Hypothalamus (tissue), 51 donors: ENCODE data around the gene TRPM3.

Source experiments
- DNase-seq, 51 donors: peaks; one replicate each; lab custom pipeline; 2025; lab: John Stamatoyannopoulos, UW

TRPM3 gene

DNA sequence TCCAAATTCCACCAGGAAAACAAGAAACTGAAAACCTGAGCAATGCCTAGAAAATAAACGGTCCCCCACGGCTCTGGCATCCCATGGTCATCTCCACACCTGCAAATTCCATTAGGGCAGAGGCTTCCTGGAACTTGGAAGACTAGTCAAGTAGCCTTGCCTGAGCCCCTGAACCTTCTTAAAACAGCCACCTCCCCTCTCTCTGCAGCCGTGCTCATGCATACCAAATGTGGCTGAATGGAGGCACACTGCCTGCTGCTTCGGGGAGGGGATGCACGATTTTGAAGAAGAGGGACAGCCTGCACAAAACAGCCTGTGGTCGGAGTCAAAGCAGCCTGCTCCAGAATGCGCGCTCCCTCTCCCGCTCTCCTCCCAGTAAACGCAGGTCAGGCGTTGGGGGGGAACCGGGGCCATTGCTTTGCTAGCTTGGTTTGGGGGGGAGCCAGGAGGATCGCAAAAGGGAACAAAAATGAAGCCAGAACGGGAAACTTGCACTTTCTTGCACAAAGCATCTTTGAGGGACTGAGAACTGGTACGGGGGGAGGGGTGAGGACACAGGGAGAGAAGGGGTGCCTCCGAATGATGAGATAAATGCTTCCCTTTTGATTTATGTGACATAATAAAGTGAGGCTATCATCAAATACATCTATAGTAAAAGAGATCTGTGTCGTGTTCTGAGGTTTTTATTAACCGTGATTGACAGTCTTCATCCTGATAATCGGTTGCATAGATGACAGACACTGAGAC is at the start of gene TRPM3:
Gene TRPM3 (minus strand): TSS at position 347 of the 747 bp plus-strand sequence. CDS start 267 bp downstream, at position 80.
- peak in 33 of 51 donors; percentile 3 to 64 (median 27) for DNase-seq

DNA sequence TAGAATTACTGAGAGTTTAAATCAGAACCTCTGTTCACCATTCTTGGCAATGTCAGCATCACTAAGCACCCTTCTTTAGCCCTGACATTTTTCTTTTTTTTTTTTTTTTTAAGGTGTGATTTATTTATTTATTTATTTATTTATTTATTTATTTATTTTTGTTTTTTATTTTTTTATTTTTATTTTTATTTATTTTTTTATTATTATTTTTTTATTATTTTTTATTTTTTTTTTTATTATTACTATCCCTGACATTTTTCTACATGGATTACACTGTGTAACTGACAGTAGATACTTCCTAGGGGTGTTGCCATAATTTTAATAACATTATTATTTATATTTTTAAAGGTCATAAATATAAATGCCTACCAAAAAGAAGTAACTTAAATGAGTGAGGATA is 47.0 kb upstream of the TRPM3 start:
- no peak for DNase-seq

DNA sequence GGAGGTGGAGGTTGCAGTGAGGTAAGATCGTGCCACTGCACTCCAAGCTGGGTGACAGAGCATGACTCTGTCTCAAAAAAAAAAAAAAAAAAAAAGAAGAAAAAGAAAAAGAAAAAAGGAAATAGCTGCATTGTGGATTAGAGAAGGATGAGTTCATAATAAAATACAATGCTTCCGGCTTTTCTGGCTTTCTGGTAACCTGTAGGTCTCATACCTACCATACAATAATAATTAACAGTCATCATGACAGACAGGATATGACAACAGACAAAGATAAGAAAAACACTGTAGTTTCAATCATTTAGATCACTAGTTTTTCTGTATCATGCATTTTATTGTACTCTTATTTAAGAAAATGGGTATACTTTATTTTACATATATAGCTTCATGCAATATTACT is 40.7 kb upstream of the TRPM3 start:
- no peak for DNase-seq

DNA sequence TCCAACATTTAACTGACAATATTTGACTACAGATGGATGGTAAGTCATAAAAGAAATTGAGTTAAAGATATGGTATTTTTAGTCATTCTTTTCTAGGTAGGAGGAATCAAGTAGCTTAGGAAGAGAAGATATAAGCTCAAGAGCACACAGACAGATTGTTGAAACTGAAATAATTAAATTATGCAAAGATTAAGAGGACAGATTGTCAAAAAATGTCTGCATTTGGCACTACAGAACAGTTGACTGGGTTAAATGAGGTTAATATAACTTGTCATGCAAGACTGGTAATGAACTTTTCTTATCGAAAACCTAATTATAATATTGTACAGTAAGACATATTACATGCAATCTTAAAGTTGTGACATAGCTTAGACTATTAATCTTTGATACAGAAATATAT is 36.3 kb upstream of the TRPM3 start:
- no peak for DNase-seq

DNA sequence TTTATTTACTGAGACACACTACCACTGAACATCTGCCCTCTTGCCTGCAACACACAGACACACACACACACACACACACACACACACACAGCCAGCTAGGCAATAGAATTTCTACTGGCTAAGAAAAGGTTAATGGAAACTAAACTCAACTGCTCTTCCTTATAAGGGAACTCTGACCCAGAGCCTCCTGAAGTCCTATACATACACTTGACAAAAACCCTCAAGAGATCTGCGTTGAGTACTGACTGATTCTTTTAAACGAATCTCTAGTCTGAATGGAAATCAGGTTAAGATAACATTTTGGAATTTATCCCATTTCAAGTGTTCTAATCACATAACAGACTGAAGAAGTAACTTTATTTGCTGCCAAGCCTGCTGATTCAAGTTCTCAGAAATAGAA is 25.9 kb upstream of the TRPM3 start:
- no peak for DNase-seq

DNA sequence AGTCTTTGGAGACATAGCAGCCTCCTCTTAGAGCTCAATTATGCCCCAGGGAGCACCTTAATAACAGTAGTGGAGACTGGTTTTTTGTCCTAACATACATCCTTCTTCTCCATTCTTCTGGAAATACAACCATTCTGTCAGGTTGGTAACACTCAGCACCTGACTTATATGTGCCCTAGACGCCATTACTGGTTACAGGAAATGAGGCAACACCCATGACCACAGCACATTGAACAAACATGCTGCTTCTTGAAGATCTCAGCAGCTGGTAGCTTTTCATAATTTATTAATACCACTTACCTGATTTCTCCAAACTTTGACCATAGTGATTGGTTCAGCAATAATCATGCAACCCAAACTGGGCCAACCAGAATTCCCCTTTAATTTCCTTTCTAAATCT is 25.1 kb upstream of the TRPM3 start:
- DNase-seq: no peak

DNA sequence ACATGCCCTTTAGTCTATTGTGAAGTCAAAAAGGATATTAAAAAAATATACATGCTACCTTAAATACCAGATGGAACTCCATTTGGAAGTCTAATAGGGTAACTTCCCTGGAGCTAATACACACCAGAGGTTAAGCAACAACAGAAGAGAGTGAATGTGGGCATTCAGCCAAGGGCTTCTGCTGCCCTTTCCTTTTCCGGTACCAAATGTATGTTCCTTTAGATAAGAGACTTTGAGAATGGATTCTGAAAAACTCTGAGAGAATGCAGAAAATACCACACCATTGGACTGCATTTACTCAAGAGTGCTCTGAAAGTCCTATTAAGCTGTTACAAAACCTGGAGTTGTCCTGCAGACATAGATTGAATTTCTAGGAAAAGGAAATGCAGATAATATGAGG is 23.8 kb upstream of the TRPM3 start:
- DNase-seq: no peak

DNA sequence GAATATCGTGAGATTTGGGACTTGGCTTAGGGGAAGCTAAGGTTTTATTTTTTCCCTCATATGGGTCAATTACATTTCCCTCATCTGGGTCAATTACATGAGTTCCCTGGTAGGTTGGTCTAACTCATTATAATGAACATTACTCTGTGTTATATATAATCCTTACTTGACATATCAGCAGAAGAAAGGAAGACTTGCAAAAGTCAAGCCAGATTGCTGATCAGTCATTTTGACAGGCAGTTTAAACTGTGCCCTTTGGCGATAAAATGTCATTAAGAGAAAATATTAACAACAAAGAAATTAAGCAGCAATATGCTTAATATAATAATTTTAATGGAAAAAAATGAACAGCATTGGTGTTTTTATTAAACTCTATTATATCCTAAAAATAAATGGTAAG is 23.1 kb upstream of the TRPM3 start:
- DNase-seq: no peak

DNA sequence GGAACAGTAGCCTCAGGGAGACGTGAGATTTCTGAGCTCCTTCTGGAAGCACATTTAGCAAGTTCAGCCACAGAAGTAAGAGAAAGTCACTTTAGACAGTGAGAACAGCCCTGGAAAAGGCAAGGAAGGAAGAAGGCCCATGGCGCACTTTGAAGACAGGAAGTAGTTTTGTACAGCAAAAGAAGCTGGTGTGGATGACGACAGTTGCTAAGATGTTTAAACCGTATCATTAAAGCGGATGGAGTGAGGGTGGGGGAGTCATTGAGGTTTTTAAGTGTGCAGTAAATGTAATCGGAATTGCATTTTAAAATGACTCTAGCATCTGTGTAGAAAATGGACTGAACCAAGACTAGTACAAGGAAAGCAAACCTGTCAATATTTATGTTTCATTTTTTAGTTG is 15.3 kb upstream of the TRPM3 start:
- no peak for DNase-seq

DNA sequence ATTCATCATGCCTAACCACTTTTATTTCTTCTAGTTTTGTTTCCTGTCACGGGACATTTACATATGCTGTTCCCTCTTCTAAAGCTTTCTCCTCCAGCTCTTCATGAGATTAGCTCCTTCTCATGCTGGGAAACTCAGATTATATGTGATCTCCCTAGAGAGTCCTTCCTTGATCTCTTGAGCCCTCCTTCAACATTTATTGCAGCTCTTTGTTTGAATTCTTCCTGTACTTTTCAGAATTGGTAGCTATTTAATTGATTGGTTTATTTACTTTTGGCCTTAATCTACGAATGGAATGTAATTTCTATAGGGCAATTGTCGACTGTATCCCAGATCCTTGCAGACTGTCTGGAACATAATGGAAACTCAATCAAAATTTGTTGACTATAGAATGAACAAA is 9.7 kb upstream of the TRPM3 start:
- DNase-seq: no peak

DNA sequence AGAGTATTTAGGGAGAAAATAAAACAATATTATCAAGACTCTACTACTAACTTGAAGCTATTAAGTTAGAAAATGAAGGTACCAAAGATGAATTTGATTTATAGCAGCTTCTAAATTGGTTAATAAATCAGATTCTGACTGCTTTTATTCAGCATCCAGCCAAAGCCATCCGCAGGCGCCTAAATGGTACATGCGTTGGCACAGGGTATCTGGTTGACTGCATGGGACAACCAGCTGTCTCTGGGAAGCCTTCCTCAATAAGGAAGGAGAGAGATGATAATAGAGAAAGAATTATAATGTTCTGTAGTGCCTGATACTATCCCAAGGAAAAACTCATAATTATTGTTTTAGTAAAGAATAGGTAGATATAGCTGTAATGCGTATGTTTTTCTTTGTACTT is 9.1 kb upstream of the TRPM3 start:
- DNase-seq: no peak

DNA sequence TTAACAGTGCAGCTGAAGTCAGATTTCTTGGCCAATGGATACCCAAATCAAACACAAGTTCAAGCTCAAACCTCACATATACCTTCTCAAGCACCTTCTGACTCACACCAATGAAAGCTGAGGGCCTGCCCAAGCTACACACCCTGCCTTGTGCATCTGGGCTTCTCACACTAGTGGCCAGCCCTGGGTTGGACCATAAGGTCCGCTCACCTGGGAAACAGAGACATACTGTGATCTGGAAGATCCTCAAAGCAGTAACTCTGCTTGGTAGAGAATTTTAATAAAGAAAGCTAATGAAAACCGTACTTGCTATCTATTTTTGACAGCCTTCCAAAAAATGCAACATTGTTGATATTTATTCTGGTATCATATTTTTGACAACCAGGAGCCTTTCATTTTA is 7.4 kb upstream of the TRPM3 start:
- DNase-seq: no peak

DNA sequence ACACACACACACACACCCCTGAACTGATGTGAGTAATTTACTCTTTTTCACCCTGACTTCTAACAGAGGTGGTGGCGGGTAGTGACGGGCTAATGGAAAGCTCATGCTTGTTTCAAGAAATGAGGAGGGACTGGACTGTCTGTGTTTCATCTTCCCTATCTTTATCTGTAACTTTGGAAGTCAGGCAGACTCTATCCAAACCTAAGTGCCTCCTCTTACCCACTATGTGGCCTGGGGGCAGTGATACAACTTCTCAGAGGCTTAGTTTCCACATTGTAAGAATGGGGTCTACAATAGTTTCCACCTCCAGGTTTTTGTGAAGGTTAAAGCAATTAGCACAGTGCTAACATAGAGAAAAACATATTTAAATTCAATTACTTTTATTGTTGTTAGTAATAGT is 5.9 kb upstream of the TRPM3 start:
- no peak for DNase-seq

DNA sequence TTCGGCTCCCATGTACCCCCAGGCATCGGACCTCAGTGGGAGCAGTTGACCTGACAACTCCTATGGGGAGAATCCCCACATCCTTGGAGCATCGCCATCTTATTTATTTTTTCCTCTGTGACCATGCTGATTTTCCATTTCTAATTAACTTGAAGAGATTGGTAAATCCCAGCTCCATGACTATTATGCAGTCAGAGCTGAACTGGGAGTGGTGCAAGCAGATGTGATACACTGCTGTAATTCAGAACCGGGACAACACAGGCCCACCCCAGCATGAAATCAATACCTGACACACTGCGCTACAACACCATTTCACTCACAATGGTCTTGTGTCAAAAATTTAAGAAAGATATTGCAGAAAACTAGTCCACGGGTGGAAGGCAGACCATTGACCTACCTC is 1.0 kb upstream of the TRPM3 start:
- DNase-seq: no peak

DNA sequence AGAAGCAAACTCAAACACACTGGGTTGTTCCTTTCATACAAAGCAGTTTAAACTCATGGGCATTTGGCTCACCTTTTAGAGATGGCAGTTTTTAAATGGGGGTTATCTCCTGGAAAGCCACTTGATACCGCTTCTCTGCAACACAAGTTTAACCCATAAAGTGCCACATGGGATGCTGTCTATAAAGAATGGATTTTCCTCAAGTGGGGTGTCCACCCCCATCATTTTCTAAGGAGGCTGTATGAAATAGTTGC is 528 bp upstream of the TRPM3 start:
- no peak for DNase-seq

DNA sequence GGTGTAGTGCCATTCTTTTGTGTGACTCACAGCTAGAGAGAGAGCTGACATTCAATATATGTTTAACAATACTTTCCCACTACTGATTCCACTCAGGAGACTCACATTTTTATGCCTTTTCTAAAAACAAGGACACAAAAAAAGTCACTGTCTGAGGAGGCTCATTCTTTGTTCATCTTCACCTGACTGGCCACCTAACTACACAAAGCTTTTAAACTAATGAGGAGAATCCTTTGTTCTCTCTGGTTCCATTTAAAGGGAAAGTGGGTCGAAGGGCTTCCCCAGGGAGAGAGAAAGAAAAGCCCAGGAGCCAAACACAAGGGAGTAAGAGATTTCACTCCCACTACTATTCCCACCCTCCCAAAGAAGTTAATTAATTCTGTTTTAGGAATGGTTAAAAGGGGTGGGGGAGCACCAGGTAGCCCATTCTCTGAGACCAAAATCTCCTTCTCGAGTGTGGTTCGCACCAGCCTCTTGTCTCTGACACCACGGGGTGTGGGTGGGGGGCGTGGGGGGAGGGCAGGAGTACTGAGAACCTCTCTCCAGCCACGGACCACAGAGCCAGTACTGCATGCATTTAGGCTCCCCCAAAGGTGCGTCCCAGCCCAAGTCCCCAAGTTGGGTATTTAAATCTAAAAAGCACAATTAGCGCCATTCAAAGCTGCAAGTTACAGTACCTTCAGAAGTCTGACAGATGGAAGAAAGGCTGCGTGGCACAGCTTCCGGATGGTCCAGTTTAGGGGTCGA is 747 bp downstream of the TRPM3 start:
- peak in 3 of 51 donors; percentile 1 to 48 (median 30) for DNase-seq

DNA sequence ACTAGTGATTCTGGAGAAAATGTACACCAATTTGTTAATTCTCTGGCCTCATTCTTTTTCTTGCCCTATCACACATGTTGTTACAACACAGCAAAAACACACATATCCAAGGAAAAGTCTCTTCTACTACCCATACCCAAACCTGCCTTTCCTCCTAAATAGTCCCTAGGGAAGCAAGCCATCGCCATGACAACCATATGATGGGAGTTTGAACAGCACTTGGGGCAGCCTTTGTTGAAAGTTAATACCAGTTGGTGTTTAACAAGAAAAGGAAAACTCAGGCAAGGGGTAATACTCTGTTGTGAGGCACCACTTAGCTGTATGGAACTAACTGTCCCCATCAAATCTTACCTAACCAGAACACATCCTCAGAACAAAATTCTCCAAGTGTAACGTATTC is 1.7 kb downstream of the TRPM3 start:
- DNase-seq: no peak

DNA sequence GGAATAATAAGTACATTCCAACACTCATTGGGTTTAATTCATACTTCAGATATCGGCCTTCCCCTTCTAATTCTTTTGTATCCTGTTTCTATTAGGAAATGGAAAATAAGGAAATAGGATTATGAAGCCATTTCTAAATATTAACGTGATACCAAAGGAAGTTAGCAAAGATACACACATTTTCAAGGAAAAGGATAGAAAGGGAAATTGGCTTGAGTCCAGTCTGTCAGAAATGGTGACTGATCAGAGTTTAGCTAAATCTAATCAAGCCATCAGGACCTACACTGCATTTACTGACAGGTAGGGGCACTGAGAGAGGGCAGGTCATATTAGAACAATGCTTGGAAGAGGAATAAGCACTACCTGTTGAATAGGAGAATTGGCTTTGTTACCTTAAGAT is 3.1 kb downstream of the TRPM3 start:
- no peak for DNase-seq

DNA sequence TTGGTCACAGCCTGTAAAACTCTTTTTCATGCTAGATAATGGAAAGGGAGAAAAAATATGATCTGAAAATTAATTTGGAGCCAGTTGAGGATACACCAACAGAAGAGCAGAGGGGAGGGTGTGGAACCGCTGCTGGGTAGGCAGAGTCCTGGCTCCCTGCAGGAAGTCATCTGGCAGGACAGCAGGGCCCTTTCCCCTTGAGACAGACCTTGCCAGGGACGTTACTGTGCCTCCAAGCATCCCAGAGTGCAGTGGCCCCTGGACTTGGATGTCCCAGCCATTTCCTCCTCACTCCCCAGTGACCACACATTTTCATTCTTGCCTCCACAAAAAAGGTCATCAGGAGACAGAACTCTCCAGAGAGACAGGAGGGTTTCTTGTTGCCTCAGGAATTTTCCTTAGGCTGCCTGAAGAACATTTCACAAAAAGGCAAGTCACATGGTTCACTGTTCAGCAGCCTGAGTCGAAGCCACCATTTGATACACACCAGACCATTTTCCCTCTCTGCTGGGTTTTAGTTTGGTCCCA is 5.9 kb downstream of the TRPM3 start:
- peak in 29 of 51 donors; percentile 2 to 72 (median 37) for DNase-seq

DNA sequence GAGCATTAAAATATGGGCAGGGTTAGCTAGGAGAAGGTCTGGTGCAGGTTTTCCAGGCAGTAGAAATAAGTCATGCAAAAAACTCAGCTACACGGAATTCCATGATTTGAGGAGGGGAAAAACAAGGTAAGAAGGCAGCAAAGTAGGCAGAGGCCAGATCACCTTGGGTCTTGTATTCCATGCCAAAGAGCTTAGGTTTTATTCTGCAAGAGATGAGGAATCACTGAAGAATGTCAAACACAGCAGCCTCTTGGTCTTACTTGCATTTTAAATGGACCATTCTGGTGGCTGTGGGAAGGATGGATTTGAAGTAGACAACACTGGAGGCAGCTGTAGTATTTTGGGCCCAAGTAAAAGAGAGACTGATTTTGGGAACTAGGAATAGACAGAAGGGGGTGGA is 8.6 kb downstream of the TRPM3 start:
- no peak for DNase-seq

DNA sequence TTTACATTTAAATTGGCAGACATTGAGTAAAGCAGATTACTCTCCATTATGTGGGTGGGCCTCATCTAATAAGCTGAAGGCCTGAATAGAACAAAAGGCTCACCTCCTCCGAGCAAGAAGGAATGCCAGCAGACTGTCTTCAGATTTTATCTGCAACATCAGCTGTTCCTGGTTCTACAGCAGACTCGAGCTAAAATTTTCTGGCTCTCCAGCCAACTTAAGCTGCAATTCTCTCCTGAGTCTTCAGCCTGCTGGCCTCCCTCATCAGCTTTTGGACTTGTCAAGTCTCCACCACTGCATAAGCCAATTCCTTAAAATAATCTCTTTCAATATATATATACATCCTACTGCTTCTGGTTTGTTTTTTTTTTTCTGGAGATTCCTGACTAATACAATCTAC is 12.5 kb downstream of the TRPM3 start:
- DNase-seq: no peak

DNA sequence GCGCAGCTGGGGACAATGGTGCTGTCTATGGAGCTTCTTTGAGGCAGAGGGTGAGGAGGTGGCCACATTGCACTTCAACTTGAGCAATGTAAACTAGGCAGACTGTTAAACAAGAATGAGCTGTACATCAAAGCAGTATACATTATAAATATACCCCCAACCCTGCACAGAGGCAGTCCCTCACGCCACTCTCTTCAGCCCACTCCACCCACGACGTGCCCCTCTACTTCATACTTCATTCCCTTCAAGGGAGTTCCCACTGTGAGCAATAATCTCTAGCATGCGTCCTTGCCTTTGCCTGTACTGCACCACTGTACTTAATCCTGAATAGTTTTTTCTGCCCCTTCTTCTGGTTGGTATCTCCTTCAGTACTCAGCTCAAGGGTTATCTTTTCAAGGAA is 14.4 kb downstream of the TRPM3 start:
- peak in 1 of 51 donors; percentile 16 for DNase-seq
